Activated CD8-positive, alpha-beta T cell treated with anti-CD3 and anti-CD28 coated beads, Interleukin-2, amount 10 ng/mL, durations not matched to agents 7 days and 5 days (primary cell): ENCODE results near the gene RAI2. TPM values are rescaled to one million over a fixed set of nuclear protein-coding genes. Genes with fewer than 3 reads are reported as not detected.

Experiments
- ATAC-seq: fragments of 150-1000 bp; cut with Tn5 transposase; one replicate; pipeline ENCODE4 v1.10.0; 2021; ENCODE audit warnings: moderate library complexity
- CTCF ChIA-PET: fragments of 350-600 bp; sonication (Branson Sonifier 250); formaldehyde crosslinking; loops from one replicate; lab custom pipeline; 2021; ENCODE audit warnings: antibody characterized with exemption; lab: Charles Lee
- POLR2A ChIA-PET: fragments of 350-600 bp; sonication (Branson Sonifier 250); formaldehyde crosslinking; loops from one replicate; lab custom pipeline; 2021; ENCODE audit warnings: antibody characterized with exemption; lab: Charles Lee
- DNase-seq: peaks from one replicate; pipeline ENCODE4 v3.0.0-alpha.2; 2020
- H3K27ac Mint-ChIP-seq: one replicate; pipeline ENCODE4 v1.8.0; 2021; ENCODE audit warnings: mild to moderate bottlenecking, mixed read lengths
- H3K27me3 Mint-ChIP-seq: one replicate; pipeline ENCODE4 v1.8.0; 2021; ENCODE audit warnings: low read depth, mixed read lengths
- H3K36me3 Mint-ChIP-seq: one replicate; pipeline ENCODE4 v1.8.0; 2021; ENCODE audit warnings: low read depth, mixed read lengths
- H3K4me1 Mint-ChIP-seq: one replicate; pipeline ENCODE4 v1.8.0; 2021; ENCODE audit warnings: low read depth, mixed read lengths
- H3K4me3 Mint-ChIP-seq: one replicate; pipeline ENCODE4 v1.8.0; 2021; ENCODE audit warnings: mild to moderate bottlenecking, mixed read lengths
- H3K9me3 Mint-ChIP-seq: one replicate; pipeline ENCODE4 v1.8.0; 2022; ENCODE audit warnings: mixed read lengths; ENCODE audit not compliant: insufficient read depth
- total RNA-seq, 2 experiments: library from RNA; stranded (reverse); gene quantifications; one replicate each; pipeline ENCODE4 v1.2.3, GENCODE V29; 2021

Gene RAI2
- not detected for total RNA-seq

DNA sequence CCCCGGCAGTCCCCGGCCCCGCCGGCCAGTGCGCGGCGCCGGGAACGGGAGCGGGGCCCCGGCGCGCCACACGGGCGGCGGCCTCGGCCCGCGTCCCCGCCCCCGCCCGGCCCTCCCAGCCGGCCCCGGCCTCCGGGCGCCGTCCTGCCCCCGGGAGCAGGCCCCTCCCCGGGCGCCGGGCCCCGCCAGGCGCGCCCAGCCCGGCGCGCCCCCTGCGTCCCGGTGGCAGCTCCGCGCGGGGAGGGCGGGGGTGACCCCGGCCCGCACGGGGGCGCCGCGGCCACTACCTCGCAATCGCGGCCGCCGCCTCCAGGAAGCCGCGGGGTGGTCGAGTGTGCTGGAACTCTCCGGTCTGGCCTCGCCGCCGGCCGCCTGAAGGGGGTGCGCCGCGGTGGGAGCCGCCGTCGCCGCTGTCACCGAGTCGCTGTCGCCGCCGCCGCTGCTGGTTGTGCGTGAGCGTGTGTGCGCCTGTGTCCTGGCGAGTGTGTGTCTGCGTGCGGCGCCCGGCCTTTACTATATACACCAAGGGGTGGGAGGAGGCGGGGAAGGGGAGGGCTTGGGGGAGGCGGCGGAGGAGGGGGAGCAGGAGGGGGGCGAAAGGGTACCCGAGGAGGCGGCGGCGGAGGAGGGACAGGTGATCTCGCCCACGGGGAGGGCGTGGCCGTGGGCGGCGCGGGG lies at the start of gene RAI2:
Gene RAI2 (minus strand): TSS at position 488 of the 678 bp plus-strand sequence. CDS start 59,288 bp downstream, outside the sequence.
- CTCF ChIA-PET = no interaction called here

DNA sequence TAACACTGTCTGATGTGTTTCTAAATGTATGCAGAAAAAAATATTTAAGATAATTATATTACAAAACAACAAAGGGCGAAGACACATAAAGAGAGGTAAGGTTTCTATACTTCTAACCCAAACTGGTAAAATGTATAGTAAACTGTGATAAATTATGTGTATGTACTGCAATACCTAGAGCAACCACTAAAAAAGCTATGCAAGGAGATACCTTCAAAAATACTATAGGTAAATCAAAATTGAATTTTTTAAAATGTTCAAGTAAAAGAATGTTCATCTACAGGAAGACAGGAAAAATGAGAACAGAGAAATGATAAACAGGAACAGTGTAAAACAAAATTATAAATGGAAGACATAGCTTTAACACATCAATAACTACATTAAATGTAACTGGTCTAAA lies 27.3 kb upstream of the RAI2 start:
- ChIA-PET CTCF (no interaction called here), POLR2A (no interaction called here)
- peaks cover 9% of the 10 kb centered on the region for H3K27me3 Mint-ChIP-seq
- no peaks in the 10 kb centered on the region for H3K4me1 Mint-ChIP-seq
- no peaks in the 10 kb centered on the region for H3K36me3 Mint-ChIP-seq
- H3K27ac Mint-ChIP-seq = no peak overlapping the region
- DNase-seq (no peak), ATAC-seq (no peak)
- no peaks in the 10 kb centered on the region for H3K9me3 Mint-ChIP-seq
- no peak overlapping the region for H3K4me3 Mint-ChIP-seq

More for the DNA sequence above, at the start of gene RAI2:
- Mint-ChIP-seq H3K36me3 (no peaks in the 10 kb centered on the region), H3K27me3 (peaks cover 55% of the 10 kb centered on the region), H3K4me3 (peak within 1 kb of the TSS; percentile 31), H3K4me1 (peaks cover 6% of the 10 kb centered on the region), H3K27ac (no peak within 1 kb of the TSS), H3K9me3 (no peaks in the 10 kb centered on the region)
- DNase-seq = peak; percentile 19
- peak; percentile 61 for ATAC-seq
- POLR2A ChIA-PET = no interaction called here

DNA sequence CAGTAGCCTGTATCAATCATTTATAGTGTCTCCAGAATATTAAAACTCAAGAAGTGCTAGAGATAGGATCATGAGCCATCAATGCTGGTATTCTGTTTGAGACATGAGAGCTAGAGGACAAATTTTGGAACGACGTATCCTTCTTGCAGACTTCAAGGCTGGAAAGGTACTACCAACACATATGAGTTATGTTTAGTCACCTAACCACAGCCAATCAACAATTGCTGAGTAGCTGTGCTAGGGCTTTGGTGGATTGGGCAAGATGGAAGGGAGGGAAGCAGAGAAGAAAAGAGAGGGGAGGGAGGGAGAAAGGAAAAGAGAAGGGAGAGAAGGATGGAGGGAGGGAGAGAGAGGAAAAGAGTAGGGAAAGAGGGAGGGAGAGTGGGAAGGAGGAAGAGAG lies 21.6 kb upstream of the RAI2 start:
- ATAC-seq = no peak
- POLR2A ChIA-PET = no interaction called here
- Mint-ChIP-seq H3K4me1 (no peaks in the 10 kb centered on the region), H3K4me3 (no peak overlapping the region), H3K9me3 (no peaks in the 10 kb centered on the region), H3K27me3 (peaks cover 4% of the 10 kb centered on the region), H3K27ac (no peak overlapping the region), H3K36me3 (no peaks in the 10 kb centered on the region)
- DNase-seq = no peak
- CTCF ChIA-PET = no interaction called here

DNA sequence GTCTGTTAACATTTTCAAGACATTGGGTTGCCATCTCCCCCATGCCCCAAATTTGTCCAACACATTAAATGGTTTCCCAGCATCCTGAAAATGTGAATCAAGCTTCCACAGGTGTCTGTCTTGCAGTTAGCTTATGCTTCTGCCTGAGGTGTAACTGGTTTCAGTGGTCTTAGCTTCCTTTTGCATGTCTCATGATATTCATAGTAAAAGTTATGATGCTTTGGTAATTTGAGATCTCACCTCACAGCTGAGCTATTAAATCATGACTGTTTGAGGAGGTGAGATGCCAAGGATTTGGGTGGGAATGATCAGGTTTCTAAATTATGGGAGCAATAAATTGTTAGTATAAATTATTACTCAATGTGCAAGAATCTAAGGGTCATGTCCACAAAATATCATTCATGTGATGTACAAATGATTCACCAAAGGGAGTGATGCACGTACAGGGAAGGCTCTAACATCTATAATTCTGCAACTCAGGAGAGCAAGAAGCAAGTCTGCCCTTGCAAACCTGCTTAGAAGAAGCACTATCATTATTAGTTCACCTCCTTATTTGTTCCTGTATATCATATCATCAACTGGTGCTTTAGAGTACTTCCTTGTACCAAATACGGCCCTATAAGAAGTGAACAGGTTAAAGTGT lies 17.1 kb upstream of the RAI2 start:
- Mint-ChIP-seq H3K27ac (no peak overlapping the region), H3K27me3 (peaks cover 2% of the 10 kb centered on the region), H3K4me1 (no peaks in the 10 kb centered on the region), H3K4me3 (no peak overlapping the region), H3K36me3 (no peaks in the 10 kb centered on the region), H3K9me3 (peaks cover 3% of the 10 kb centered on the region)
- ChIA-PET CTCF (no interaction called here), POLR2A (no interaction called here)
- DNase-seq (no peak), ATAC-seq (no peak)

DNA sequence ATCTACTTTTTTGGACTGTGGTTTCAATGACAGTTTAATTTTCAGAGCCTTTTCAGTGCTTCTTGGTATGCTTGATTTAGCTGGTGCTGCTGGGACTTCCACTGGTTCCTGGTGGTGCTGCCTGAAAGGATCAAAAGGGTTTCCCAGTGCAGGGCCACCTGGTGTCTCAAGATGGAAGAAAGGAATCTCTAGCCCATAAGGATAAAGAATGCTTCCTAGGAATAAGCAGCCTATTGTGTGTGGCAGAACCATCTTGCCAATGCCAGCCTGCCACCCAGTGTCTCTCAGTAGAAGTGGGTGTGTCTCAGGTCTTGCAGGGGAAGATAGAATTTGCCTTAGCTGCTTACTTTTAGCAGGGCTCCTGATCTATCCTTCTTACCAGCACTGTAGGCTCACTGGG lies 15.0 kb upstream of the RAI2 start:
- Mint-ChIP-seq H3K27ac (no peak overlapping the region), H3K4me1 (no peaks in the 10 kb centered on the region), H3K27me3 (peaks cover 4% of the 10 kb centered on the region), H3K4me3 (no peak overlapping the region), H3K9me3 (peaks cover 3% of the 10 kb centered on the region), H3K36me3 (no peaks in the 10 kb centered on the region)
- ATAC-seq = no peak
- POLR2A ChIA-PET = no interaction called here
- CTCF ChIA-PET = no interaction called here
- DNase-seq = no peak

DNA sequence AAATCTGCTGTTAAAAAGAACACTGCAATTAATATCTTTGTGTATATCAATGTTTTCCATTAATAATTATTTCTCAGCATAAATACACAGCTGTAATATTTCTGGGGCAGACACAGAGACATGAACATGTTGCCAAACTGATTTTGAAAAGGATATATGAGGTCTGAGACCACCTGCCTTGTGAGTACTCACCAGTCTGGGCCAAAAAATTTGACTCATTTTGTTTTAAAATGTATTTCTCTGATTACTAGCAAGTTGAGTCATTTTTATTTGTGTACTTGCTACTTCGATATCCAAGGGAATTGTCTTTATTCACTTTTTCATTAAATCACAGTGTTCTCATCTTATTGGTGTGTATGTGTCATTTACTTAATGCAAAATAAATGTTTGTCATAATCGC lies 8.5 kb upstream of the RAI2 start:
- Mint-ChIP-seq H3K36me3 (no peaks in the 10 kb centered on the region), H3K27me3 (peaks cover 4% of the 10 kb centered on the region), H3K27ac (no peak overlapping the region), H3K4me1 (no peaks in the 10 kb centered on the region), H3K9me3 (peaks cover 3% of the 10 kb centered on the region), H3K4me3 (no peak overlapping the region)
- ChIA-PET POLR2A (no interaction called here), CTCF (no interaction called here)
- no peak for ATAC-seq
- DNase-seq = no peak

DNA sequence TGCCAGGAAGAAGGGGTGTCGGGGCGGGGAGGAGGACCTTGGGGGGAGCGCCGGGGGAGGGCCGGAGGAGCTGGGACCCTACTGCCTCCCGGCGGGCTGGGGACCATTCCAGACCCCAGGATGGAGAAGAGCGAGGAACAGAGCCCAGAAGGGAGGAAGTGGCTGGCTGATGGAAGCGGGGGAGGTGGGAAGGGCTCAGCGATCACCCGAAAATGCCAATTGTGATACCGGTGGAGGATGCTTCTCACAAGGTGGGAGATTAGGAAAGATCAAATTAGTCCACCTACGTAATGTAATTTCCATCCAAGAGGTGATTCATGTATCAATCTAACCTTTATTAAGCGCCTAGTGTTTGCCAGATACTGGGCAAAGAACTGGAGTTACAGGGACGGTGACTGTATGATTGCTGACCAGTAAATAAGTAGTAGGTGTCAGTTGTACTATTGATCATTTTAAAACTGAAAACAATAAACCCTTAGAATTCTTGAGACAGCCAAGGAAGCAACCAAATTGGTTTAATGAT lies 452 bp upstream of the RAI2 start:
- Mint-ChIP-seq H3K9me3 (no peaks in the 10 kb centered on the region), H3K27ac (no peak overlapping the region), H3K36me3 (no peaks in the 10 kb centered on the region), H3K27me3 (peaks cover 52% of the 10 kb centered on the region), H3K4me3 (peak overlapping the region; percentile 22), H3K4me1 (peaks cover 6% of the 10 kb centered on the region)
- no peak for DNase-seq
- ChIA-PET CTCF (no interaction called here), POLR2A (no interaction called here)
- ATAC-seq = no peak

DNA sequence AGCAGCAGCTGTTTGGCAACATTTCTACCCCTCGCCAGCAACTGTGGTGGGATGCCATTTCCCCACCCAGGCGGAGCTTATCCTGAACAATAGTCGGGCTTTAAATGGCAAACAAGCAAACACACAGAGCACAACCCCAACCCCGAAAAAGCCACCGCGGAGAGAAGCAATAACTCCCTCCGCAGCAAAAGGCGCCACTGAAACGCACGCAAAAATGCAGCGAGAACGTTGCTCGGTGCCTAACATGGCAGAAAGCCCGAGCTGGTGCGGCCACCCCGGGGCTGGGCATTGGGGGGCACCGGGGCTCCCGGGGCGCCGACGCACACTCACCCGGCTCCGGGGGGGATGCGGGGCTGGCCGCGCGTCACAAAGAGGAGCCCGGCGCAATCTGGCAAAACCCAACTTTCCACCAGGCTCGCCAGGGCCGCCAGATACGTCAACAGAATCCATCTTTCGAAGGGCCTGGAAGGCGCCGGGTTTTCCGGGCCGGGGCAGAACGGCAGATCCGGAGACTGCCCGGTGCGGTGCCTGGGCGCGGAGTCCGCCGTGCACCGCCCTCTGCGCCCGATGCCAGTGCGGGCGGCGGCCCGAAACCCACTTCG lies 818 bp downstream of the RAI2 start:
- ChIA-PET CTCF (no interaction called here), POLR2A (interaction anchor here (0.7 kb wide), 1 partner anchor 124 kb away, joined by 4 read pairs; no protein-coding TSS in a partner anchor)
- ATAC-seq (no peak), DNase-seq (no peak)
- no peak overlapping the region for H3K4me3 Mint-ChIP-seq
- H3K9me3 Mint-ChIP-seq = no peaks in the 10 kb centered on the region
- H3K4me1 Mint-ChIP-seq = peaks cover 6% of the 10 kb centered on the region
- H3K36me3 Mint-ChIP-seq = no peaks in the 10 kb centered on the region
- H3K27ac Mint-ChIP-seq = no peak overlapping the region
- H3K27me3 Mint-ChIP-seq = peaks cover 55% of the 10 kb centered on the region

DNA sequence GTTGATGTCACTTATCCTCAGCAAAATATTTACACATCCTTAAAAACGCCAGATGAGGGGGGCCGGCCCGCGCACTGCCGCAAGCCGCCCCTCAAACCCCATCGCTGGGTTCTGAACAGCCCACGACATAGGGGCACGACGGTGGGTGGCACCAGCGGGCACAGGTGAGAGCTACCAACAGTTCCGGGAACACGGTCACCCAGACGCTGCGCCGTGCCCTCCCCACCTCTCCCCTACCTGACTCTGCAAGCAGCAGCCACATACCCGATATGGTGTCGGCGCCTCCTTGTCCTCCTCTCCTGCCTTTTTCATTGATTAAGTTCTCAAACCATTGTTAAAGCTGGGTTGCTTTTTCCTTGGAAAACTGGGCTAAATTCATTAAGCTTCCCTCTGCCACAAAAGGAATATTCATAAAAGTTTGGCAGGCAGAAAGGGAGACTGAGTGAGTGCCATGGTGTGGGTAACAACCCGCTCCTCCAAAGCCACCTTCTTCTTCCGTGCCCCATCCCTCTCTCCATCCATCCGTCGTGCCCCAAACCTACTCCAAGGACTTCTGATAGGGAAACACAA lies 1.4 kb downstream of the RAI2 start:
- ChIA-PET CTCF (no interaction called here), POLR2A (interaction anchor here (0.7 kb wide), 1 partner anchor 124 kb away, joined by 4 read pairs; no protein-coding TSS in a partner anchor)
- no peak overlapping the region for H3K27ac Mint-ChIP-seq
- H3K4me3 Mint-ChIP-seq = no peak overlapping the region
- peaks cover 55% of the 10 kb centered on the region for H3K27me3 Mint-ChIP-seq
- H3K36me3 Mint-ChIP-seq = no peaks in the 10 kb centered on the region
- peaks cover 6% of the 10 kb centered on the region for H3K4me1 Mint-ChIP-seq
- ATAC-seq = no peak
- H3K9me3 Mint-ChIP-seq = no peaks in the 10 kb centered on the region
- DNase-seq = no peak

DNA sequence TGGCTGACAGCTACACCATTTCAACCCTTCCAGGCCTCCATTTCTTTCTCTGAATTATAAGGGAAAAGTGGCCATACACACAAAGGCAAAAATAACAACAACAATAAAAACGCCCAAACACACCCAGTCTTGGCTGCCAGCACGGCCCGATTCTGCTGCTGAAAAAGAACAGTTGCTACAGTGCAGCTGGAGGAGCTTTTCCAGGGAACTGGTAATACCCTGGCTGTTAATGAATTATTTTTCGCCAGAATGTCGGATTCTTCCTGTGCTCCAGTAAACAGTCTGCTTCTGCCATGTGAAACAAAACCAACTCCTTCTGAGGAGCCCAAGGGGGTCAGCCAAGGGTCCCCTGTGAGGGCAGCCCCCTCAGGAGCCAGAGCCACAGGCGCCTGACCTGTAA lies 6.6 kb downstream of the RAI2 start:
- Mint-ChIP-seq H3K9me3 (no peaks in the 10 kb centered on the region), H3K36me3 (no peaks in the 10 kb centered on the region), H3K4me1 (no peaks in the 10 kb centered on the region), H3K27me3 (peaks cover 25% of the 10 kb centered on the region), H3K4me3 (no peak overlapping the region), H3K27ac (no peak overlapping the region)
- ATAC-seq (no peak), DNase-seq (no peak)
- POLR2A ChIA-PET = no interaction called here
- CTCF ChIA-PET = no interaction called here

DNA sequence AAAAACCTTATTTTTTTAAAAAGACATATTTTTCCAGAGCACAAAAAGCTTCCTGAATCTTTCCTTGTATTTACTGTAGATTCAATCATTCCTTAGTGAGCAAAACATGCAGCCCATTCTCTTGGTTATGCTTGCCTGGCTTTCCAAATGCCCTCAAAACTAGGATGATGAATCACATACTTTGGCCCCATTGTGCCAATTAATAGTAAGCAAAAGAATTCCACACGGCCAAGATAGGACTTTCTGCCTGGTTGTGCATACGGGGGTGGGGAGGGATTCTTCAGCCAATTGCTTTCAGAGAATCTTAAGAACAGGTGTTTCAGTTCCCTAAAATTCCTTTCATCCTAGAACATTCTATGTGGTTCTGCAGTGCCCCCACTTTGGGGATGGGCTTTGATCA lies 7.0 kb downstream of the RAI2 start:
- DNase-seq (no peak), ATAC-seq (no peak)
- Mint-ChIP-seq H3K27me3 (peaks cover 20% of the 10 kb centered on the region), H3K36me3 (no peaks in the 10 kb centered on the region), H3K27ac (no peak overlapping the region), H3K4me3 (no peak overlapping the region), H3K4me1 (no peaks in the 10 kb centered on the region), H3K9me3 (no peaks in the 10 kb centered on the region)
- CTCF ChIA-PET = no interaction called here
- POLR2A ChIA-PET = no interaction called here

DNA sequence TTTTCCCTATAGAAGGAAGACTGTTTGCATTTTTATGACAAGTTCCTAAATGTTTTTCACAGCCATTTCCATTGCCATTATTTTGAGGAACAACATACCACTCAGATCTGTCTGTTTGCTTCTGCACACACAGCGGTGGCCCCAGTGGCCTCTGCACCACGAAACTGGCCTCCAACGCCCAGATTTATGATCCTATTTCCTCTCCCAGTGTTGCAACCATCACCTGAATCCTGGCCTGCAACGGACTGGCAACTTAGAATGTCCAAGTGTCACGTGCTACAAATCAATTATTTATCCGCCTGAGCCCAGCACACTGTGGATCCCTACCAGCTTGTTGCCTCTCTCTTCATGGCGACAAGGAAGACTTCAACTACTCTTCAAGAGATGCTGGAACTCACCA lies 9.2 kb downstream of the RAI2 start:
- CTCF ChIA-PET = no interaction called here

More for the DNA sequence above, 9.2 kb downstream of the RAI2 start:
- POLR2A ChIA-PET = no interaction called here
- H3K27ac Mint-ChIP-seq = no peak overlapping the region
- ATAC-seq (no peak), DNase-seq (no peak)
- no peaks in the 10 kb centered on the region for H3K9me3 Mint-ChIP-seq
- H3K4me1 Mint-ChIP-seq = no peaks in the 10 kb centered on the region
- H3K27me3 Mint-ChIP-seq = peaks cover 6% of the 10 kb centered on the region
- H3K4me3 Mint-ChIP-seq = no peak overlapping the region
- no peaks in the 10 kb centered on the region for H3K36me3 Mint-ChIP-seq
